CD1c-positive myeloid dendritic cell (primary cell): ENCODE results near the gene BAD.

Source experiments
- DNase-seq: peaks from one replicate; pipeline ENCODE4 v3.0.0-alpha.2; 2016; ENCODE audit errors: extremely low spot score

BAD gene

DNA sequence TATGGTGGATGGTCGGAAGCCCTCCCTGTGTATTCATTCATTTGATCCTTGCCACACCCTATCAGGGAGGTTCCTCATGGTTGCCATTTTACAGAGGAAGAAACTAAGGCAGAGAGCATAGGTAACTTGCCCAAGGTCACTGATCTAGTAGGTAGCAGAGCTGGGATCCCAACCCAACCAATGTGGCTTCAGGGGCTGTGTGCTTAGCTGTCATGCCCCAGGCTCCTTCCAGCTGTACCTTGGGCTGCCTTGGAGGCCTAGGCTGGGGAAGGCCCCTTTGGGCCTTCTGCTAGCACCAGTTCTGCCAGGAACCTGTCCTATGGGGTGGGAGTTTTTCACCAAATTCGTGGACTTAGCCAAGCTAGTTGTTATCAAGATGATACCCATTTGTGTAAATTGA is 8.6 kb downstream of the BAD start:
- no peak for DNase-seq

DNA sequence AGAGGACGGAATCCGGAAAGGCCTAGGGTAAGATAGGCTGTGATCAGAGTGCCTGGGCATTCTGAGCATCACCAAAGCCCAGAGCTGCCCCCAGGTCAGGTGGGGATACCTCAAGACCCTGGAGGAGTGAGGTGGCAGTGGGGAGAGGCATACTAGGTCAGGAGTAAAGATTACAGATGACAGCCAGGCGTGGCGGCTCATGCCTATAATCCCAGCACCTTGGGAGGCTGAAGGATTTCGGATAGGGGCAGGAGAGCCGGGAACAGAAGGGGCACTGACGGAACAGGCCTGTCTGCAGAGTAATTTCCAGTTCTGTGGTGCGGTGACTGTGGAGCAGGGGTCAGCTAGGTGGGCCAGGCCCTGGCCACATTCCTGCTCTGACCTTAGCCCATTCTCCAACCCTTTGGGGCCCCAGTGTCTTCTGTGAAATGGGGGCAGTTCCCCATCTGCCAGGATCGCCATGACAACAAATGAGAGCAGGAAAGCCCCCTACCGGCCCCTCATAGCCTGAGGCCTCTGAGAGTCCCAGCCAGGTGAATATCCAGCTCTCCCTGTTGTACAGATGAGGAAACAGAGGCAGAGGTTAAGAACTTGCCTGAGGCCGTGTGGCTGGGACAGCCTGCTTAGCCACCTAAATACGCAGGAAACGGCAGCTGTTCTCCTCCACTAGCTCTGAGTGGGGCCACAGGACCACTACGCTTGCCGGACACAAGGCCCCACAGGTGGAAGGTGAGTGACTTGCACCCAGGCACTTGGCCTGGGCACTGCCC is 9.2 kb downstream of the BAD start:
- DNase-seq = no peak

DNA sequence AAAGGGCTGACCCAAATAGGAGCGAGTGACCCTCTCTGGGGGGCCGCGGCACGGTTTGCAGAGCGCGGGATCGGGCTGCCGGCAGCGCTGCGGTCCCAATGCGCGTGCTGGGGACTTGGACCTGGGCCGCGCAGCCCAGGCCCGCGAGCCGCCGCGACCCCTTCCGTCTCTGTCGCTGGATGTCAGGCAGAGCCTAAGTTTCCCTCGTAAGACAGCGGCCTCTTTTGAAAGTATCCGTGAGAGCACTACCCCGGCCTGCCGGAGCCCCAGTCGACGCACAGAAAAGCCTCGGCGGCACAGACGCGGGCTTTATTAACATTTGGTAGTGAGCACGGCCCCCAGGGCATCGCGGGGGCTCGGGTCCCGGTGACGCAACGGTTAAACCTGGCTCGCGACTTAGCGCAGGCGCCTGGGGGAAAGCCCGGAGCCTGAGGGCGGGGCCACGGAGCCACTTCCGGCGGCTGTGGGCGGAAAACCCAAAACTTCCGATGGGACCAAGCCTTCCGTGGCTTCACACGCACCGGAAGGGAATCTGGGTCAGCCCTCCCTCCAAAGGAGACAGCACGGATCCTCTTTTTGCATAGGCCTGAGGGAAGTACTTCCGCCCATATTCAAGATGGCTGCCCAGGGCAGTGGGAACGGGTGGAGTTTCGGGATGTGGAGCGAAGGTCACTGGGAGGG is 14.8 kb downstream of the BAD start:
- peak; percentile 99 for DNase-seq

DNA sequence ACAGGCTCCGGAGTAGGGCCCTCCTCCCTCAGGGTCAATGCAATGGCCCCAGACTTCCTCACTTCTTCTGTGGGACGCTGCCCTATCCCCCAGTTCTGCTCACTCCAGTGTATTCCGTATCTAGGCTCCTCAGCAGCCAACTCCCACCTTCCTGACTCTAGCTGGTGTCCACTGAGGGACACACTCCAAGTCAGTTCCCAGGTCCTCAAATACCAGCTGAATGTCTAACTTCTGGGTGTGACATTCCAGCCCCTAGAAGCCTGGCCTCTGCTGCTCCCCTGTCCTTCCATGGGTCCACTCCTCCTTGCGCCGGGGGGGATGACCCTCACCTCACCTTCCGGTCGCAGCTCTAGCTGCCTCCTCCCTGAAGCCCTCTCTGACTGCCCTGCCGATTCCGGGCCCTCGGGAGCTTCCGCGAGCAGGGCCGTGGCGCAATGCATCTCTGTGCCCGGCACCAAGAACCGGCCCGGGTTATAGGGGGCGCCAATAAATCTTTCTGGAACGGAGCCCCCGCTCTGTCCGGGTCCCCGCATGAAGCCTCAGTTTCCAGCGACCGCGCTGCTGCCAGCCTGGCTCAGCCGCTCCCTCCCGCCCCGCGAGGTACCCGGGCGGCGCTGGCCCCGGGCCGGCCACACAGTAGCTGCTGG is 15.4 kb downstream of the BAD start:
- peak; percentile 65 for DNase-seq

DNA sequence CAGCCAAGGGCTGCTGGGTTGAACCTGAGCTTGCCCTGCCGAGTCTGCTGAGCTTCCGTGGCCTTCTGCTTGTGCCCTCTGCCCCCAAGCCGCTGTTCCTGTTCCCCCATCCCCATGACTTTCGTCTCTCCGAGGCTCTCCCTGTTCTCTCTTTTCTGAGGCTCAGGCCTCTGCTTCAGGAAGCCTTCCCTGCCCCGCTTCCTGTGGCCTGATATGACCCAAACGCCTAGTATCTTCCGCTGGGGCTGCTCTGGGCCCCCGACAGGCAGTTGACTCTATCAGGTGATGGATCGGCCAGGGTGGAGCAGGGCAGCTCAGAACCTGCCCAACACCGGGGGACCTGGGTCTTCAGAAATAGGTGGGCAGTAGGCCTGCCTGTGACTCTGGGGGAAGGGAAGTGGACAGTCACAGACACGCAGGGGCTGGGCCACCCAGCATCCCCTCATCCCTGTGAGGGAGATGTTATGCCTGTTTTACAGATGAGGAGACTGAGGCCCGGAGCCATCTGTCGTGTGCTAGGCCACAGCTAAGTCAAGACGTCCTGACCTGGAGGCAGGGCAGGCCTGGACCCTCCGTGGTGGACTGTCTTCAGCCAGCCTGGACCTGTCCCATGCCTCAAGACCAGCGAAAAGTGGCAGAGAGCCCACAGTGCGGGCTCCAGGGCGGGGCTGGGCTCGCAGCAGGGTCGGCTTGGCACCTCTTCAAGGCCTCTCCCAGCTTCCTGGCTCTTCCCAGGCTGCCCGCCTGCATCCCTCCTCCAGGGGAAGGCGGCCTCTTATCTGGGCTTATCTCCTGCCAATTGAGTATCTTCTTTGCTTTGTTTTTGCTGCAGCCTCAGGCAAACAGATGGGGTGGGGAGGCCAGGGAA is 16.2 kb downstream of the BAD start:
- peak; percentile 50 for DNase-seq

DNA sequence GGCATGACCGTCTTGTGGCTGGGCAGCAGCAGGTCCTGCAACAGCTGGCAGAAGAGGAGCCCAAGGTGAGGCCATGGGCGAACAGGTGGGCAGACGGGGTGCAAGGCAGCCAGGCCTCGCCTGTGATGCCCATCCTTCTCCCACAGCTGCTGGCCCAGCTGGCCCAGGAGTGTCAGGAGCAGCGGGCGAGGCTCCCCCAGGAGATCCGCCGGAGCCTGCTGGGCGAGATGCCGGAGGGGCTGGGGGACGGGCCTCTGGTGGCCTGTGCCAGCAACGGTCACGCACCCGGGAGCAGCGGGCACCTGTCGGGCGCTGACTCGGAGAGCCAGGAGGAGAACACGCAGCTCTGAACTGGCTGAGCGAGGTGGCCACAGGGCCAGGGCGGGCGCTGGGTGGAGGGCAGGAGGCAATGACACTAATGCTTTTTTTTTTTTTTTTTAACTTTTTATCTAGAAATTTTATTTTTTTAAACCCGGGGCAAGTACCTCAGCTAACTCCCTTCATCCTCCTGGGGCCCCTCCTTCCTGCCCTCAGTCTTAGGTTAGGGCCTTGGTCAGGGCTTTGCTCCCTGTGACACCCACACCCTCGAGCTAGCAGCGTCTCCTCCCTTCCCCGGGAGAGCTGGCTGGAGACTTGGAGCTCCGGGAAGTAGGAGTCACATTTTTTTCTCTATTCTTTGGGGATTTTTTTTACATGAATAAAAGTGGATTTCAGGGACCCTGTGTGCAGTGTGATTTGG is 17.1 kb downstream of the BAD start:
- DNase-seq = no peak

DNA sequence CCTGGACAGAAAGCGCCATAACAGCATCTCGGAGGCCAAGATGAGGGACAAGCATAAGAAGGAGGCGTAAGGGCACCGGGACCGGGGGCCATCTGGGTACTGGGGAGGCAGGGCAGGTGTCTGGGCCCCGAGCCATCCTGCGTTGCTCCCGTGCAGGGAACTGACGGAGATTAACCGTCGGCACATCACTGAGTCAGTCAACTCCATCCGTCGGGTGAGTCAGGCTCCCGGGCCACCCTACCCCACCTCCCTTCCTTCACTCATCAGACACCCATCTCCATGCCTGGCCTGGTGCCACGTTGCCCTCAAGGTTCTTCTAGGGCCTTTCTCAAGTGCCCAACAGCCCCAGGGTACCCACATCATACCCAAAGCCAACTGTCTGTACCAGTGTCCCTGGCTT is 18.1 kb downstream of the BAD start:
- DNase-seq = no peak

DNA sequence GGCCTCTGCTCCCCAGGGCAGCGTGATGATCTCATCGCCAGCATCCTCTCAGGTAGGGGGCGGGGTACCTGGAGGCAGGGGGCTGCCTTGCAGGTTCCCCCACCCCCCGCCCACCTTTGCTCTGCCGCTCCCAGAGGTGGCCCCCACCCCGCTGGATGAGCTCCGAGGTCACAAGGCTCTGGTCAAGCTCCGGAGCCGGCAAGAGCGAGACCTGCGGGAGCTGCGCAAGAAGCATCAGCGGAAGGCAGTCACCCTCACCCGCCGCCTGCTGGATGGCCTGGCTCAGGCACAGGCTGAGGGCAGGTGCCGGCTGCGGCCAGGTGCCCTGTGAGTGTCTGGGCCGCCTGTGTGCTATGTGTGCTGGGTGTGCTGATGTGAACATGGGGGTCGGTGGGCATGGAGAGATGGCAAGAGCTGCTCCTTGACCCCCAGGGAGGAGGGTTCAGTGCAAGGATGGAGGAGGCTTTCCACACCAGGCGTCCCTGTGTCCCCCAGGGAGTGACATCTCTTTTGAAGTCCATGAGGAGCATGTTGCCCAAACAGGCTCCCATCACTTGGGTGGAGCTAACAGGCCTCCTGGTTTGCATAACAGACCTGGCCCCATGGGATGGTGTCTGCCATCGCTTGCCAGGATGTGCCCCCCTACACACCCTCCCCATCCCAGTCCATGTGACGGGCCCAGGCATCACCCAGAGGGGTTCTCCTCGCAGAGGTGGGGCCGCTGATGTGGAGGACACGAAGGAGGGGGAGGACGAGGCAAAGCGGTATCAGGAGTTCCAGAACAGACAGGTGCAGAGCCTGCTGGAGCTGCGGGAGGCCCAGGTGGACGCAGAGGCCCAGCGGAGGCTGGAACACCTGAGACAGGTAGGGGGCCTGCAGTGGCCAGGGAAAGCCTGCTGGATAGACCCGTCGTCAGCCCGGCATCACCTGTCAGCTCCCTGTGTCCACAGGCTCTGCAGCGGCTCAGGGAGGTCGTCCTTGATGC is 19.0 kb downstream of the BAD start:
- DNase-seq = no peak

DNA sequence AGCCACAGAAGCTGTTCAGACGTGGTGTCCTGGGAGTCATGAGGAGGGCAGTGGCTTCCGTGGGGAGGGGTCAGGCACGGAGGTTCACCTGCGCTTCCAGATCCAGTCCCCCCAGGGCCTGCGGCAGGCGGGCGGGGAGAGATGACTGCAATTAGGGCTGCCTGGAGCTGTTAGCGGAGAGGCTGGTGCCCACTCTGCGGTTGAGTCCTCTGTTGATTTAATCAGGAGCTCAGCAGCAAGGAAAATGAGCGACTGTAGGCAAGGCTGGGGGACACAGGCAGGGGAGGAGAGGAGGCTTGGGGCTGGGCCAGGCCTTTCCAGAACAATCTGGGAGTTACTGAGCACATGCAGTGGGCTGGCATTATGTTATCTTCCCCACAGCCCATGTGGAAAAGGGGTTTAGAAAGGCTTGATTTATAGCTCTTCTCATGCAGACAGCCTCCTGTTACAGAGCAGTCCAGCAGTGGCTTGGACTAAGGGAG is 20.1 kb downstream of the BAD start:
- no peak for DNase-seq

DNA sequence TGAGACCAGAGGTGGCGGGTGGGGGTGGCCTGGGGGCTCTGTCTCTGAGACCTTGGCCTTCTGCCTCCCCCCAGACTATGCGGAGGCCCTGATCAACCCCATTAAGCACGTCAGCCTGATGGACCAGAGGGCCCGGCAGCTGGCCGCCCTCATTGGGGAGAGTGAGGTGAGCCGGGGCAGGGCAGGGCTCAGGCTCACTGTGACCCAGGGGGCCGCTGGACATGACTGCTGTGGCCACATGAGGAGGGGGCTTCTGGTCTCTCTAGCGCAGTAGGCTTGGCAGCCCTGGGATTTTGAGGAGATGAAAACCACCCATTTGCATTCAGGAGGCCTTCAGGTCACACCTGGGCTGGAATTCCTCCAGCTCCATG is 20.5 kb downstream of the BAD start:
- no peak for DNase-seq

DNA sequence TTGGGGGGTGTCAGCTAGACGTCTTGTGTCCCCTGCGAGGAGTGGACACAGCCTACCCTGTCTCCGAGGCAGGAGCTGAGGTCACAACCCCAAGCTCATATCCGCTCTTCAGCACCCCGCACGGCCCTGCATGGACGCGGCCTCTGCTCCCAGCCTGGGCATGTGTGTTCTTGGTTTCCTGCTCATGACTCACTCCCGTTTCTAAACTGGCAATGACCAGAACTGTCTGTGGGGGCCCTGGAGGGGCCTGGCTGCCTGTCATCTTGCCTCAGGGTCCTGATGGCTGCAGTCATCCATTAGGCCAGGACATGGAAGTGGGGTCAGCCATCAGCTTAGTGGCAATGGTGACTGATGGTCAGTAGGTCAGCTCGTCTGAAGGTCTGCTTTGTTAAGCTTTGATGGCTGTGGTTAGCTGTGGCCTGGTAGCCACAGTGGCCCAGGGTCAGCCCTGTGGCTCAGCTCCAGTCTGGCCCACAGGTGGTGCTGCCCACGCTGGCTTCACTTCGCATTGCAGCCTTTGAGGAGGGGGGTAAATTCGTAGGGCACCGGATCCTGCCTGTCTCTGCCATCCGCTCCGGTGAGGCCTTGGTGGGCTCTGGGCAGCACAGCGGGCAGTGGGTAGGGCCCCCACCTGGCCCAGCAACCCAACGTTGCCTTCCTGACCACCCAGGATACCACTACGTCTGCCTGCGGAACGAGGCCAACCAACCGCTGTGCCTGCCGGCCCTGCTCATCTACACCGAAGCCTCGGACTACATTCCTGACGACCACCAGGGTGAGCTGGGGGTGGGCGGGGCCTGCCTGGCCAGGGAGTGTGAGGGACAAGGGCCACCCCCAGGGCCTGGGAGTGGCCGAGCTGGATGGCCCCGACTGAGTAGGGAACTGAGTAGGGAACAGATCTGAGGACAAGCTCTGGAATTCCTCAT is 21.2 kb downstream of the BAD start:
- no peak for DNase-seq

DNA sequence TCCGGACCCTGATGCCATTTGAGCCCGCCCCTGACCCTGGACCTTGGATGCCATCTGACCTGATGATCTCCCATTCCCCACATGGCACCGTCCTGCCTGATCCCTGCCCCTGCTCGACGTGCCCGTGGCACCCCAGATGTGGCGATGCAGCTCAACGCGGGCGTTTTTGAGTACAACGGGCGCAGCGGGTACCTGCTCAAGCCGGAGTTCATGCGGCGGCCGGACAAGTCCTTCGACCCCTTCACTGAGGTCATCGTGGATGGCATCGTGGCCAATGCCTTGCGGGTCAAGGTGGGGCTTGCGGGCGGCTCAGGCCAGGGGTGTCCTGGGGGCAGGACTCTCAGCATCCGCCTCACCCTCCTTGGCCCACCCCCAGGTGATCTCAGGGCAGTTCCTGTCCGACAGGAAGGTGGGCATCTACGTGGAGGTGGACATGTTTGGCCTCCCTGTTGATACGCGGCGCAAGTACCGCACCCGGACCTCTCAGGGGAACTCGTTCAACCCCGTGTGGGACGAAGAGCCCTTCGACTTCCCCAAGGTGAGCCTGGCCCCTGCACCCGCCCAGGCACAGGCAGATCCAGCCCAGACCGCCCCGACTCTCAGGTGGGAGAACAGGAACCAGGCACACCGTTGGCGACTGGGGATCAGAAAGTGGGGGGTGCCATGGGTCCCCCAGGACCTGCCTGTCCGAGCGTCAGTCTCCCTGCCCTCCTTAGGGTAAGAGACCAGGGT is 22.0 kb downstream of the BAD start:
- DNase-seq = no peak

DNA sequence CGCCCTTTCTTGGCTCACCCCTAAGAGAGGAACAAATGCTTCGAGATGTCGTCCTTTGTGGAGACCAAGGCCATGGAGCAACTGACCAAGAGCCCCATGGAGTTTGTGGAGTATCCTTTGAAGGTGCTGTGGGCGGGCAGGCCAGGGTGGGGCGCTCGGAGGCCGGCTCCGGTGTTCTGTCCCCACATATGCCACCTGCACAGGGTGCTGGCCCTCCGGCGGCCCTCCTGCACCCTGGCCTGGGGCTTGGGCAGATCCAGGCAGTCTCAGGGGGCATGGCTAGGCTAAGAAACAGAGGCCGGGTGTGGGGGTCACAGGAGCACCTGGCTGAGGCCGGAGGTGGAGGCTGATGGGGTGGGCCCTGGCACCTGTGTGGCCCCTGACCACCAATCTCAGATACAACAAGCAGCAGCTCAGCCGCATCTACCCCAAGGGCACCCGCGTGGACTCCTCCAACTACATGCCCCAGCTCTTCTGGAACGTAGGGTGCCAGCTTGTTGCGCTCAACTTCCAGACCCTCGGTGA is 22.8 kb downstream of the BAD start:
- DNase-seq = no peak

DNA sequence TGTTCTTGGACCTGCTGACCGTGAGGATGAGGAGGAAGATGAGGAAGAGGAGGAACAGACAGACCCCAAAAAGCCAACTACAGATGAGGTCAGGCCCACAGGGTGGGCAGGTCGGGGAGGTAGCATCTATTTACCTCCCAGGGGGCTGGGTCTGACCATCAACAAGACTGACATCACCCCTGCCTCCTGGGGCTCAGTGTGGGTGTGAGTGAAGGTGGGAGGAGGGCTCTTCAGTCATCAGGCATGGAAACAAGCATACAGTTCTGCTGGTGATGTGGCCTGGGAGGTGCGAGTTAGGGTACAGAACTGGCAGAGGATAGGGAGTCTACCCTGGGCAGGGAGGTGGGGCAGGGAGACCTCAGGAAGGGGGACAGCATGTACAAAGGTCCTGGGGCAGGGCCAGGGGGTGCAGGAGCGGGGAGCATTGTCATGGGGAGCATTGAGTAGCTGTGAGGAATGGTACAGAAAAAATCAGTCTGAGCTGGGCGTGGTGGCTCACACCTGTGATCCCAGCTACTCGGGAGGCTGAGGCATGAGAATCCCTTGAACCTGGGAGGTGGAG is 24.2 kb downstream of the BAD start:
- no peak for DNase-seq

DNA sequence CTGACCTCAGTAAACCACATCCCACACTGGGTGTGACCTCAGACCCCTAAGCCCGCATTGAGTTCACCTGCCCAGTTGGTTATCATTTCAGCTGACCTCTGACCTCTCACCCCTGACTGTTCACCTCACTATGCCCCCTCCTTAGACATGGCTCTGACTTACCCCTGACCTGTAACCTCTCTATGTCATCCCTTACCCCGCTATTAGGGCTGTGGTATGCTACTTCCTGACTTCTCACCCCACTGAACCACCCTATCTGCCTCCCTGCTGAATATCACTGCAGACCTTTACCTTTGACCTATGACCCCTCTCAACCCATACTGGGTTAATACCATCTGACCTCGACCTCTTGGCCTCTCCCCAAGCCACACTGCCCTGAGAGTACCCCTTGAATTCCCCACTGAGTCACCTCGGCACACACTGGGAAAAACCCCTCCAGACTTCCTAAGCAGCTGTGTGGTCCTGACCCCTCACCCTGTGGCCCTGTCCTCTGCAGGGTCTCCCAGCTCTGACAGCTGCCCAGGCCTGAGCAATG is 24.9 kb downstream of the BAD start:
- DNase-seq = no peak

DNA sequence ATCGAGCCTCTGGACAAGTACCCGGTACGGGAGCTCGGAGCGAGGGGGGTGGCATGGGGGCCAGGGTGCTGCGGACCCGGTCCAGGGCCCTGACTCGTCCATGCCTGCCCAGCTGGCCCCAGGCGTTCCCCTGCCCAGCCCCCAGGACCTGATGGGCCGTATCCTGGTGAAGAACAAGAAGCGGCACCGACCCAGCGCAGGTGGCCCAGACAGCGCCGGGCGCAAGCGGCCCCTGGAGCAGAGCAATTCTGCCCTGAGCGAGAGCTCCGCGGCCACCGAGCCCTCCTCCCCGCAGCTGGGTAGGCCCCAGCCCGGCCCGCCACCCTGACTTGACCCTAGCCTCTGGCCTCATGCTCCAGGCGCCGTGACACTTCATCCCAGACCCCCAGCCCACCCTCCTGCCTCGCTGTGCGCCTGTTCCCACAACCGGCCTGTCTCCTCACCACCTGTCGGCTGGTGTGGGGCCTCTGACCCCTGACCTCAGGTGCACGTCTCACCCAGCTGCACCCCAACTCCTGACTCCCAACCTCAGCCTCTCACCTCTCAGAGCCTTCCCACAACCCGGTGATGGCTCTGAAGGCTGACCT is 25.4 kb downstream of the BAD start:
- DNase-seq = no peak

DNA sequence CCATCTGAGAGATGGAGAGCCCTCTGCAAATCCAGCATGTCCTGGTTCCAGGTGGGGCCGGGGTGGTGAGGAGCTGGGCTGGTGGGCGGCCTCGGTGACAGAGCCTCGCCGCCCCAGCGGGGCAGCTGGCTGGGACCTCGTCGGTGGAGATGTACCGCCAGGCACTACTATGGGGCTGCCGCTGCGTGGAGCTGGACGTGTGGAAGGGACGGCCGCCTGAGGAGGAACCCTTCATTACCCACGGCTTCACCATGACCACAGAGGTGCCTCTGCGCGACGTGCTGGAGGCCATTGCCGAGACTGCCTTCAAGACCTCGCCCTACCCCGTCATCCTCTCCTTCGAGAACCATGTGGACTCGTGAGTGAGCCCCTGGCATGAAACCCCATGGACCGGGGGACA is 26.1 kb downstream of the BAD start:
- no peak for DNase-seq
